GM19397 (cell line): ENCODE results near the gene THSD8.

Experiments used
- ATAC-seq: cut with Tn5 transposase; IDR thresholded peaks from one replicate; pipeline ENCODE4 v1.9.1; 2021; ENCODE audit warnings: mild to moderate bottlenecking, moderate library complexity; ENCODE audit not compliant: unreplicated experiment

THSD8 gene

GRCh38 chr19:12779162-12779993 lies 22.5 kb upstream of the THSD8 start:
- no peak for ATAC-seq

GRCh38 chr19:12782174-12782423 lies 19.8 kb upstream of the THSD8 start:
- no peak for ATAC-seq

- ATAC-seq = no peak
These were observed 19.2 kb upstream of the THSD8 start for GRCh38 chr19:12782424-12783290.

GRCh38 chr19:12783291-12783848 lies 18.5 kb upstream of the THSD8 start:
- ATAC-seq = no peak

- no peak for ATAC-seq
These were observed 17.9 kb upstream of the THSD8 start for GRCh38 chr19:12783849-12784393.

DNA sequence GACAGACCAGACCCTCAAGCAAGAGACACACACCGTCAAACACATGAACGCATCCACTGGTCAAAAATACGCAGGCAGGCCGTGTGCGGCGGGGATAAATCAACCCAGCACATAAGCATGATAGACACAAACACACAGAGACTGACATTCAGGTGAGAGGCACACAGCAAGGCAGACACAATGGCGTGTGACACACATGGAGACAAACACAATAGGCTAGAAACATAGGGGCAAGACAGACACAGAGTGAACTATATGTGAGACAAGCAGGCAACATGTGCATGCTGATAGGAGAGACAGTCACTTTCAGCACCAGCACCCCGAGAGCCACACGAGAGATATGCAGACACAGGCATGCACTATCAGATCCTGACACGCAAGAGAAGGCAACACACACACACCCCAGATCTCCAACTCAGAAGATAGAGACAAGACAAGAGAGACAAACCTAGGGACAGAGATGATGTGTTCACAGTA lies 17.4 kb upstream of the THSD8 start:
- ATAC-seq = no peak

GRCh38 chr19:12784871-12785430 lies 16.9 kb upstream of the THSD8 start:
- no peak for ATAC-seq

DNA sequence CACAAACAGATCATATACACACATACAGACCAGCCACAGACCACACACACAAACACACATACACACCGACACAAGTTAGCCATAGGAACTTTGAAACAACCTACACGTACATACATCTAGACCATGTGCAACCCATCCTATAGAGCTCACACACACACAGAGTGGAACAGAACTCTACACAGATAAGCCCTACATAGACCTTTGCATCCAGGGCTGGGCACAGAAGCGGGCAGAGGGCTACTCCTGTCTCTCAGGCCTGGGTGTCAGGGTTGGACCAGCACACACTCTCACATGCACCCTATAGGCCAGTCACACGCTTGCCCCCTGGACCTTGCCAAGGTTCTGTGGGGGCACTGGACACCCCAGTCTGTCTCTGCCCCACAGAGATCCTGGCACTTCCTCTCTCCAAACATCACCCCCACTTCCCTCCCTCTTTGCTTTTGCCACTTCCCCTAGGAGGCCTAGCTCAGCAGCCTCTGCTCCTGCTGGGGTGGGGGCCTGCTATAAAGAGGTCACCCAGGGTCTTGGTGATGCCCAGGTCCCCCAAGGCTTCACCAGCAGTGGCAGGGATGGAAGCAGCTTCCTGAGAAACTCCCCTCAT lies 16.3 kb upstream of the THSD8 start:
- no peak for ATAC-seq

DNA sequence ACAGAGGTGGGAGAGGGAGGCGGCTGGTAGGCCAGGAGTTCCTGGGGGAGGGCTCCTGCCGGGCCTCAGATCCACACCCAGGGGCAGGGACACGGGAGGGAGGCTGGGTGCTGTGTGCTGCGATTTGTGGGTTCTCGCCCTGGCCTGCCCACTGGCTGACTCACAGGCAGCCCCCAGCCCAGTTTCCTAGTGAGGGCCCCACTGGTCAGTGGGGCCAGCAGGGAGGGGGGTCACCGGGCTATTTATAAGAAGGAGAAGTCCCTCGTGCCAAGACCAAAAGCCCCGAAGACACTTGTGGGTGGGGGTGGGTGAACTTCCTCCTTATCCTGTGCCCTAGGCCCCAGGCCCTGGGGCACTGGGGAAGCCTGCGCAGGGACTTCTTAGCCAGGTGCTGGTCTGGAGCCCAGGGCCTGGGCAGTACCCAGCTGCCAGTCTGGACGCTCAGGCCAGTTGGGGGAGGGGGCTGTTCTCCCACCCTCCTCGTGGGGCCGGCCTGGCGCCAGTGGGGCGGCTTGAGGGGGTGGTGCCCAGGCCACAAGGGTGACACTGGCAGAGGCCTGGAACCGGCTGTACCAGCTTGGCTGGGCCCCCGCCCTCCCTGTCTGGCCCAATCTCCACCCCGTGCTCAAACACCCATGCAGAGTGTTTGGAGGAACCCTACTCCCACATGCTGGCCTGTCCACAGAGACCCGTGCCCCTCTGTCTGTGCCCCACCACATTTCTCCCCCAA lies 15.6 kb upstream of the THSD8 start:
- no peak for ATAC-seq

DNA sequence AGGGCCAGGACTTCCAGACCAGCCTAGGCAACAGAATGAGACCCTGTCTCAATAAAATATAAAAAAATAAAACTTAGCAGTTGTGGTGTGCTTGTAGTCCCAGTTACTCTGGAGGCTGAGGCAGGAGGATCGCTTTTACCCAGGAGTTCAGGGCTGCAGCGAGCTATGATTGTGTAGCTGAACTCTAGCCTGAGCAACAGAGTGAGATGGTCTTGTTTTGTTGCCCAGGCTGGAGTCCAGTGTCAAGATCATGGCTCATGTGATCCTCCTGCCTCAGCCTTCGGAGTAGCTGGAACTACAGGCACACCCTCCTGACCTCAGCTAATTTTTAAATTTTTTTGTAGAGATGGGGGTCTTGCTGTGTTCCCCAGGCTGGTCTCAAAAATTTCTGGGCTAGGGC lies 14.9 kb upstream of the THSD8 start:
- ATAC-seq = no peak

DNA sequence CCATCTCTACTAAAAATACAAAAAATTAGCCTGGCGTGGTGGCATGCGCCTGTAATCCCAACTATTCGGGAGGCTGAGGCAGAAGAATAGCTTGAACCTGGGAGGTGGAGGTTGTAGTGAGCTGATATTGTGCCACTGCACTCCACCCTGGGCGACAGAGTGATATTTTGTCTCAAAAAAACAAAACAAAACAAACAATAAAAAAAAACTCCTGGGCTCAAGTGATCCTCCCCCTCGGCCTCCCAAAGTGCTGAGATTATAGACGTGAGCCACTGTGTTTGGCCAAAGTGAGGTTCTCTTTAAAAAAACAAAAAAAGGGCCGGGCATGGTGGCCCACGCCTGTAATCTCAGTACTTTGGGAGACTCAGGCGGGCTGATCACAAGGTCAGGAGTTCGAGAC lies 14.4 kb upstream of the THSD8 start:
- no peak for ATAC-seq

- ATAC-seq = no peak
These were observed 13.7 kb upstream of the THSD8 start for GRCh38 chr19:12788042-12788681.

DNA sequence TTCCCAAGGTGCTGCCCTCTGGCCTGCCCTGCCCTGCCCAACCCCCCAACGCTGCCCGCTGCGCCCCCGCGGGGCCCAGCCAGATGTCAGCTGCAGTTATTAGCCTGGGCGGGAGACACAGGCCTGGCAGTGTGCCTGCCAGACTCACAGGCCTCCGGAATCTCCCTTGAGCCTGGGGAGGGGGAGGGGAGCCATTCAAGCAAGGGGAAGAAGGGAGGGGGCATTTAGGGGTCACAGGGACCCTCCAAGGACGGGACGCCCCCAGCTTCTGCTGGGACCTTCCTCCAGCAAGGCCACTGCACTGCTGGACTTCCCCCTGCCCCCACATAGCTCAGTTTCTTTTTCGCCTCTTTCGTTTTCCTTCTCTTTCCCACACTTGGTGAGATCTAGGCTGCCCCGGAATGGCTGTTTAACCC lies 13.2 kb upstream of the THSD8 start:
- ATAC-seq = no peak

DNA sequence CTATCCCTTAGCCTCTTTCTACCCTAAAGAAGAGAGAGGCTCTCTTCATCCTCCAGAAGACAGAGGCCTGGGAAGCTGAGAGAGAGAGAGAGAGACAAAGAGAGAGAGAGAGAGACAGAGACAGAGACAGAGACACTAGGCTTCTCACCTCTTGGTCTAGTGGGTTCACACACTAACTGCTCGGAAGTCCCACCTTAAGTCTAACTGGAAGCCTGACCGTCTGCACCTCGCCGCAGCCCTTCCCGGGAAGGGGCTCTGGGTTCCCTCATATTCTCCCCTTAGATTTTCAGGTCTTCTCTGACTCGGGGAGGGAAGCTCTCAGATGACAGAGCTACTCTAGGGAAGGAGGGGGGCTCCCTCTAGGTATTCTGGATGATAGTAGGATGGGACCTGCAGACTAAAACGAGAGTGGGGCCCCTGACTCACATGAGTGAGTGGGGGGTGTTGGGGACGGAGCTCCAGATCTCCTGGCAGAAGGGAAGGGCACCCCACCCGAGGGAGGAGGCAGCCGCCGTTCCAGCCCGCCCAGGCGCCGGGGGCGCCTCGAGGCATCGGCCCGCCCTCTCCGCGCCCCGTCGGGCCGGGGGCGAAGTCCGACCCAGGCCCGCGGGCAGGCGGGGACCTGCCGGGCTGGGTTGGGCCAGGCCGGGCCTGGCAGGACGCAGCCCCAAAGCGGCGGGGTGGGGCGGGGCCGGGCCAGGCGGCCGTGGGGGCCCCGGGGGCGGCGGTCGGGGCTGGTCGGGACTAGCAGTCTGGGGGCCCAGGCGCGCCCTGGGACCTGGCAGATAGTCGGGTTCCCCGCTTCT lies 12.6 kb upstream of the THSD8 start:
- no peak for ATAC-seq

- peak; percentile 31 for ATAC-seq
These were observed 11.8 kb upstream of the THSD8 start for GRCh38 chr19:12789904-12790619.

DNA sequence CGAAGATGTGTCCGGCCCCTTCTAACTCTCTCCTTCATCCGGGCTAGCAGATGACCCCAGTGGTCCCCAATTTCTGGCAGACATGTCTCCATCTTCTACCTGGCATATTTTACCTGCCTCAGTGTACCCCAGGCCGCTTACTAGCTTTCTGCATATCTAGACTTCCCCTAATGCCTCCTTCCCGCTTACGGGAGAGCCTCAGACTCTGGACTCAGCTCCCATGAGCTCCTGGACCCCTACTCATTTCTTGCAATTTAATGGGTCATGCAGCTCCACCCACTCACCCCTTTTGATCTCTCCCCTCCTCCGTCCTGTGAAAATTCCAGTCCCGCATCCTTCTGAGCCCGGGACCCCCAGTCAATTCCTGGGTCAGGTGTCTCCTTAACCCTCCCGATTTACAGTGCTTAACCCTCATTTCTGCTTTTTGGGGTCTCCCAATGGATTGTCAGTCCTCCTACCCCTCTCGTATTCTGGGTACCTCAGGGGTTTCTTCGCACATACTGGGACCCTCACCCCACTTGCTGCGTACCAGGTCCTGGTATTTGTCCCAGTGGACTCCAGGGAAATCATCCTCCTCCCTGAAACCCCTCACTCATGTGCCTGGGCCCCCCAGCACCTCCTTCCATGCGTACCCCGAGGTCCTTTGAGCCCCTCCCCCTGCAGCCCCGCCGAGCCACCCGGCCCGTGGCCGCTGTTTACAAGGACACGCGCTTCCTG lies 11.1 kb upstream of the THSD8 start:
- no peak for ATAC-seq

GRCh38 chr19:12791345-12792050 lies 10.4 kb upstream of the THSD8 start, which contains the start of gene JUNB:
JUNB (plus strand) TSS chr19:12791486; CDS start chr19:12791772, 286 bp downstream.
- peak; percentile 35 for ATAC-seq
